CMK (cell line): ENCODE measurements around the gene IPO9.

Source experiments
- DNase-seq: peaks from one replicate; pipeline ENCODE4 v3.0.0-alpha.2; 2010; ENCODE audit warnings: low read depth

IPO9 gene

GRCh38 chr1:201828820-201829774, at the start of gene IPO9:
IPO9 (plus strand) TSS chr1:201829157; CDS start chr1:201829210, 53 bp downstream.
- DNase-seq = peak; percentile 80

DNA sequence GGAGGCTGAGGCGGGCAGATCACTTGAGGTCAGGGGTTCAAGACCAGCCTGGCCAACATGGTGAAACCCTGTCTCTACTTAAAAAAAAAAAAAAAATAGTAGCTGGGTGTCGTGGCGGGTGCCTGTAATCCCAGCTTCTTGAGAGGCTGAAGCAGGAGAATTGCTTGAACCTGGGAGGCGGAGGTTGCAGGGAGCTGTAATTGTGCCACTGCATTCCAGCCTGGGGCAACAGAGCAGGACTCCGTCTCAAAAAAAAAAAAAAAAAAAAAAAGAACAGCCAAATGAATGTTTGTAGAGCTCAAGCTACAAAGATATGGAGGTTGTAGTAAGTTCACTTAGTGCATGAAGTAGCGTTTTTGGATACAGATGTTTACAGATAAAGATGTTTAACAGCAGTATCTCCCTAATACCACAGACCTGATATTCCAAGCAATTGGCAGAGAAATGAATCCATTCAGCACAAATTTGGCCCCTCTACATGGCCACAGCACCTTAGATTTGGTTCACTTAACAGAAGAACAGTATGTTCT, 49.5 kb upstream of the IPO9 start:
- no peak for DNase-seq

DNA sequence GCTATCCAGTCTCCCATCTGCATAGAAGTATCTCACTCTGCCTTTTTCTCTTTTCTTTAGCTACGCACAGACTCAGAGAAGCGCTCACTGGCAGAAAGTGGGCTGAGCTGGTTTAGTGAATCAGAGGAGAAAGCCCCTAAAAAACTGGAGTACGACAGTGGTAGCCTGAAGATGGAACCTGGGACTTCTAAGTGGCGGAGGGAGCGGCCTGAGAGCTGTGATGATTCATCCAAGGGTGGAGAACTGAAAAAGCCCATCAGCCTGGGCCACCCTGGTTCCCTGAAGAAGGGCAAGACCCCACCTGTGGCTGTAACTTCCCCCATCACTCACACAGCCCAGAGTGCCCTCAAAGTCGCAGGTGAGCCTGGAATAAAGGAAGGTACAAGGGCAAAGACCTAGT, 48.0 kb upstream of the IPO9 start:
- no peak for DNase-seq

GRCh38 chr1:201781437-201781836, 47.5 kb upstream of the IPO9 start:
- DNase-seq = no peak

GRCh38 chr1:201782353-201782752, 46.6 kb upstream of the IPO9 start:
- DNase-seq = no peak

- DNase-seq = no peak
Observed at GRCh38 chr1:201783058-201783457, 45.9 kb upstream of the IPO9 start.

DNA sequence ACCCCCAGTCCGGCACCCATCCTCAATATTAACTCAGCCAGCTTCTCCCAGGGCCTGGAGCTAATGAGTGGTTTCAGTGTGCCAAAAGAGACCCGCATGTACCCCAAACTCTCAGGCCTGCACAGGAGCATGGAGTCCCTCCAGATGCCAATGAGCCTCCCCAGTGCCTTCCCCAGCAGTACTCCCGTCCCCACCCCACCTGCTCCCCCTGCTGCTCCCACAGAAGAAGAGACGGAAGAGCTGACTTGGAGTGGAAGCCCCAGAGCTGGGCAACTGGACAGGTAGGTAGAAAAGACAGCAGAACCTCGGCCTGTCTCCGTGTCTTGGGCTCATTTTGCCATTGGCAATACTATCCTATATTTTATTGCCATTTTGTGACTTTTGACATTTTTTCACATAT, 45.4 kb upstream of the IPO9 start:
- no peak for DNase-seq

- DNase-seq = no peak
Observed at GRCh38 chr1:201785291-201785690, 43.7 kb upstream of the IPO9 start.

GRCh38 chr1:201786824-201787223, 42.1 kb upstream of the IPO9 start:
- DNase-seq = no peak

DNA sequence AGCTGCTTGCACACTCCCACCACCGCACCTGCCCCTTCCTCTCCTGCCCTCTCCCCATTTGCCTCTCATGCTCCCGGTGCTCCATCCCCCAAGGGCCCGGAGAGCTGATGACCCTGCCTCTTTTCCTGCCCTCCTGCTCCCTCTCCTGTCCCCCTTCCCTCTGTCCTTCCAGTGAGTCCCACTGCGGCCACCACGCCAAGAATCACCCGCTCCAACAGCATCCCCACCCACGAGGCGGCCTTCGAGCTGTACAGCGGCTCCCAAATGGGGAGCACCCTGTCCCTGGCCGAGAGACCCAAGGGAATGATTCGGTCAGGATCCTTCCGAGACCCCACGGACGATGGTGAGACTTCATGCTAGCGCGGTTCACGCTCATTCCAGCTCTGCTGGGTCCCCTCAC, 40.7 kb upstream of the IPO9 start:
- DNase-seq = no peak

- no peak for DNase-seq
Observed at GRCh38 chr1:201789245-201789644, 39.7 kb upstream of the IPO9 start.

- no peak for DNase-seq
Observed at GRCh38 chr1:201790261-201790660, 38.7 kb upstream of the IPO9 start.

DNA sequence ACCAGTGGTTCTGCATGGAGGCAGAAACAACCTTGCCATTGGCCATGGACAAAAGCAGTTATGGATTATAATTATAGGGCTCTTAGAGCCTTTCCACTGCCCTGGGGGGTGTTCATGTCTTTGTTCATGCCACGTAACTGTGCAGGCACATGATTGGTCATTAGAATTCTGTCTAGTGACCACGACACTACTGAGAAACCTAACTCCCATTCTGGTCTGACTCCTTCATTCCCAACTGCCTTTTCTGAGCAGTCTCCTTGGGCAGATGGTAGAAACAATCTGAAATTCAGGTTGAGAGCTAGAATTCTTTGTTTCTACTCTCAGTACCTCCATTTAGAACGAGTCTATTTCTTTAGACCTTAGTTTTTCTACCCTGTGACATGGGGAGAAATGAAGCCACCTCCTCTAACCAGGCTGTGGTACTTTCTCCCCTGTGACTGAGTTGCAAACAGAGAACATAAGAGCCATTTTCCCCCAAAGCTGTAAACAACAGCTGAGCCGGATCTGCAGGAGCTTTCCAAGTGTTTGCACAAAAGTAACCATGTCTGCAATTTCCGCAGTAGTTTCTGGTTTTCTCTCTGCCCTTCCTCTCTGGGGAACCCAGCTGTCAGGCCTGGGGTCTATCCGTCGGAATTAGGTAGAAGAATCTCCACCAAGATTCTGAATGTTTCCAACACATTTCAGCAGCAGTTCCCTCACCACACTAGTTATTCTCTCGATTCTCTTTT, 37.7 kb upstream of the IPO9 start:
- no peak for DNase-seq

DNA sequence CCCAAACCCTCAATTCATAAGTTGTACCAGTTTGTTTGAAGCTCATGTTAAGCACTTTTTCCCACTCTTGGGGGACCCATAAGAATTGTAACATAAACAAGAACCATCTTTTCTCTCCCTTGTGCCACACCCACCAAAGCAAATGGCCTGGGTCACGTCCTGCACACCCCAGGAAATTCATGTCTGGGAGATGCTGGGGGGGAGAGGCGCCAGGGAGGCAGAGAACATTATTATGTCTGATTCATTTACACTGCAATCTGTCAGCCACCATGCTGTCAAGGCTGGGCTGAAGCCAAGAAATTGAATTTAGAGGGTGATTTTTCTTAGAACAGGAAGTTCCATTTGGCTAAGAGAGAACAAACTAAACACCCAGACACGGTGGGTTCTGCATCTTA, 37.2 kb upstream of the IPO9 start:
- DNase-seq = no peak

- DNase-seq = peak; percentile 54
Observed at GRCh38 chr1:201792534-201793305, 36.2 kb upstream of the IPO9 start.

DNA sequence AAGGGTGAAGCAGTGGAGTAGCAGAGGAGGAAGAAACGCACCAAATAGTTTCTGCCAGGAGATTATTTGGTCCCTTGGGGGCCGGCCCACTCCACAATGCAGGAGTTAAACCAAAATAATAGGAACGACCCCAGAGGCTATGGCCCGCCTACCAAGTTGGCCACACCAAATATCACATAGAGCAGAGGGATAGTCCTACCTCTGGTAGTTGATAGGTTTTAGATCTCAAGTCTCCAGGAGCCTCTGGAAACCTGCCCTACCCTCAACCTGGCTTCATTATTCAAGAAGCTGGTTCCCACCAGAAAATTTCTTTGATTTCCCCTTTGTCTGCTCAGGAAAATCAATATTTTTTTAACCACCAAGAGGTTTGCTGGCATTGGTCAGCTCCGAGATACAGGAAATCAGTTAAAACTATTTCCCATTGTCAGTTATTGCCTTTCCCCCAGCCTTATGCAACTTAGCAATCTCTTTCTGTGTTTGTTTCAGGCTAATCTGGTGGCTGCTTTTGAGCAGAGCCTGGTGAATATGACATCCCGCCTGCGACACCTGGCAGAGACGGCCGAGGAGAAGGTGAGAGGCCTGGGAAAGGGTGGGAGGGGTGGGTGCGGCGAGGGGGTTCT, 35.5 kb upstream of the IPO9 start:
- DNase-seq = no peak

DNA sequence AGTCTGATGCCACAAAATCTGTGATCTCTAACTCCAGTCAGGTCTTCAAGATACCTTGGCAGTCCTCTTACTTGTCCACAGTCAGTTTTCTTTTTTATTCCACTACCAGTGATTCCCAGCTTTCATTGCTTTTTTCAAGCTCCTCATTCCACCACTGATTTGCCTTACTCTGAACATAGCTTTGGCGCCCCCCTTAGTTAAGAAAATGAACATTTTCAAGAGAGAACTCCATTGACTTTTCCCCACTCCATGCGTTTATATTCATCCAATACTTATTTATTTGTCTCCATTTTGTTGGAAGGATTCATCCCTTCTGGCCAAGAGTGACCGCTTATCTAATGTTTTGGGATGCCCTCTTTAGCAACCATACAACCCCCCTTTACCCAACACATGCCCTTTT, 33.9 kb upstream of the IPO9 start:
- no peak for DNase-seq

DNA sequence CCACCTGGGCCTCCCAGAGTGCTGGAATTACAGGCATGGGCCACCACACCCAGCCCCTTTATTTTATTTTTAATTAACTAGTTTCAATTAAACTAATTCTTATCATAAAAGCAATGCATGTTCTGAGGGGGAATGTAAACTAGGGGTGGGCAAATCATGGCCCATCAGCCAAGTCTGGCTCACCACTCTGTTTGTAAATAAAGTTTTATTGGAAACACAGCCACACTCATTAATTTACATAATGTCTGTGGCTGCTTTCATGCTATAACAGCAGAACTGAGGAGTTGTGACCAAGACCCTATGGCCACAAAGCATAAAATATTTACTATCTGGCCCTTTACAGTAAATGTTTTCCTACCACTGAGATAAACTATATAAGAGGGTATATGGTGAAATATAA, 28.7 kb upstream of the IPO9 start:
- no peak for DNase-seq

- no peak for DNase-seq
Observed at GRCh38 chr1:201806801-201807200, 22.2 kb upstream of the IPO9 start.

- no peak for DNase-seq
Observed at GRCh38 chr1:201807958-201808632, 20.9 kb upstream of the IPO9 start.

- DNase-seq = no peak
Observed at GRCh38 chr1:201808633-201808990, 20.3 kb upstream of the IPO9 start.
